H1 (cell line): ENCODE measurements around the gene TUT4. TPM values are rescaled to one million over a fixed set of nuclear protein-coding genes. Genes with fewer than 3 reads are reported as not detected.

Source experiments
- CTCF ChIA-PET: fragments of 300-600 bp; sonication (Branson Sonifier 250); formaldehyde crosslinking; loops from one replicate; lab custom pipeline; 2021; ENCODE audit not compliant: partially characterized antibody; lab: Charles Lee
- POLR2A ChIA-PET: fragments of 300-600 bp; sonication (Branson Sonifier 250); formaldehyde crosslinking; loops from one replicate; lab custom pipeline; 2021; ENCODE audit warnings: inconsistent platforms; ENCODE audit not compliant: partially characterized antibody; lab: Charles Lee
- DNase-seq, 2 experiments: peaks; one replicate each; pipeline versions ENCODE4 v3.0.0 to v3.0.0-alpha.2; 2010 to 2022; ENCODE audit warnings: low spot score in 2 of 2, low read depth in 1 of 2, mixed read lengths in 1 of 2
- FAIRE-seq: peaks from 2 replicates; lab custom pipeline; 2011; peaks lifted over from hg19 to GRCh38; lab: Jason Lieb, UNC
- H2AFZ ChIP-seq: 2 replicates; pipeline ENCODE4 v1.8.1; 2012; ENCODE audit warnings: low read length, inconsistent platforms
- H2AK5ac ChIP-seq: 2 replicates; pipeline ENCODE4 v1.6.1; 2013; ENCODE audit warnings: low read depth, low read length
- H2BK120ac ChIP-seq: replicated peaks from 2 replicates; pipeline ENCODE3; 2013; ENCODE audit warnings: low read depth, low read length, inconsistent platforms
- H2BK12ac ChIP-seq: 2 replicates; pipeline ENCODE4 v1.6.1; 2013; ENCODE audit warnings: low read depth, low read length
- H2BK15ac ChIP-seq: 2 replicates; pipeline ENCODE4 v1.6.1; 2013; ENCODE audit warnings: low read length
- H2BK20ac ChIP-seq: 2 replicates; pipeline ENCODE4 v1.6.1; 2013; ENCODE audit warnings: low read length
- H2BK5ac ChIP-seq: 2 replicates; pipeline ENCODE4 v1.6.1; 2013; ENCODE audit warnings: low read depth, low read length
- H3K14ac ChIP-seq: 2 replicates; pipeline ENCODE4 v1.6.1; 2013; ENCODE audit warnings: inconsistent platforms; ENCODE audit not compliant: insufficient read length
- H3K18ac ChIP-seq: 2 replicates; pipeline ENCODE4 v1.6.1; 2013; ENCODE audit warnings: low read length; ENCODE audit errors: extremely low read depth
- H3K23ac ChIP-seq: 2 replicates; pipeline ENCODE4 v1.6.1; 2013; ENCODE audit warnings: inconsistent platforms; ENCODE audit not compliant: insufficient read length
- H3K23me2 ChIP-seq: 2 replicates; pipeline ENCODE4 v1.6.1; 2013; ENCODE audit warnings: low read depth, low read length
- H3K27ac ChIP-seq: 2 replicates; pipeline ENCODE4 v1.6.1; 2011; ENCODE audit warnings: low read depth, low read length, inconsistent platforms
- H3K27me3 ChIP-seq, 4 experiments: replicated peaks in 1 of 4; 1 replicate in 1 of 4; 2 replicates in 3 of 4; pipeline versions ENCODE4 v1.6.1 to v1.8.1; 2011 to 2013; ENCODE audit warnings: low read length in 3 of 4, mild to moderate bottlenecking in 3 of 4, inconsistent platforms in 2 of 4, mixed read lengths in 2 of 4, moderate library complexity in 1 of 4; ENCODE audit not compliant: control insufficient read depth in 3 of 4, insufficient read depth in 3 of 4; ENCODE audit errors: extremely low read depth in 1 of 4
- H3K36me3 ChIP-seq, 4 experiments: 2 replicates each; pipeline versions ENCODE4 v1.6.1 to v1.8.1; 2011 to 2013; ENCODE audit warnings: mild to moderate bottlenecking in 4 of 4, low read length in 3 of 4, moderate library complexity in 2 of 4, control low read depth in 1 of 4, inconsistent platforms in 1 of 4; ENCODE audit not compliant: insufficient read depth in 4 of 4, control insufficient read depth in 2 of 4
- H3K4ac ChIP-seq: replicated peaks from 2 replicates; pipeline ENCODE3; 2013; ENCODE audit warnings: low read length, low read depth, mixed read lengths, inconsistent platforms; ENCODE audit not compliant: insufficient read length
- H3K4me1 ChIP-seq, 4 experiments: replicated peaks in 1 of 4; 1 replicate in 1 of 4; 2 replicates in 3 of 4; pipeline versions ENCODE4 v1.6.1 to v1.8.1; 2011 to 2013; ENCODE audit warnings: low read length in 3 of 4, inconsistent platforms in 2 of 4, mixed read lengths in 1 of 4; ENCODE audit not compliant: insufficient read depth in 4 of 4, control insufficient read depth in 3 of 4
- H3K4me2 ChIP-seq, 2 experiments: 2 replicates each; pipeline versions ENCODE4 v1.6.1 to v1.8.1; 2011 to 2013; ENCODE audit warnings: low read depth in 2 of 2, low read length in 2 of 2, control low read depth in 1 of 2, inconsistent platforms in 1 of 2, mild to moderate bottlenecking in 1 of 2; ENCODE audit not compliant: insufficient read depth in 1 of 2
- H3K4me3 ChIP-seq, 4 experiments: fragments of 200-600, 300-600 bp in 1 of 4; sonication (generic), shearing (Covaris generic), sonication (Bioruptor Twin) in 1 of 4; 2 replicates each; pipeline versions ENCODE4 v1.5.1 to v1.8.1; 2011 to 2016; ENCODE audit warnings: low read length in 4 of 4, low read depth in 3 of 4, control low read depth in 2 of 4, inconsistent platforms in 2 of 4, mild to moderate bottlenecking in 2 of 4, mixed read lengths in 1 of 4, moderate library complexity in 1 of 4; ENCODE audit not compliant: insufficient read depth in 2 of 4; ENCODE audit errors: extremely low read depth in 1 of 4
- H3K56ac ChIP-seq: replicated peaks from 2 replicates; pipeline ENCODE3; 2013; ENCODE audit warnings: low read depth, mild to moderate bottlenecking, mixed read lengths, low read length, inconsistent platforms; ENCODE audit not compliant: insufficient read length
- H3K79me1 ChIP-seq: 2 replicates; pipeline ENCODE4 v1.6.1; 2013; ENCODE audit warnings: low read depth, low read length, control low read depth
- H3K79me2 ChIP-seq, 2 experiments: 2 replicates each; pipeline versions ENCODE4 v1.6.1 to v1.8.1; 2012 to 2013; ENCODE audit warnings: low read length in 2 of 2, mild to moderate bottlenecking in 2 of 2, inconsistent platforms in 1 of 2; ENCODE audit not compliant: insufficient read depth in 2 of 2, control insufficient read depth in 1 of 2
- H3K9ac ChIP-seq, 4 experiments: replicated peaks in 1 of 4; 1 replicate in 1 of 4; 2 replicates in 3 of 4; pipeline versions ENCODE4 v1.6.1 to v1.8.1; 2011 to 2013; ENCODE audit warnings: low read depth in 3 of 4, low read length in 3 of 4, control low read depth in 2 of 4, mild to moderate bottlenecking in 2 of 4, moderate library complexity in 2 of 4, inconsistent platforms in 1 of 4; ENCODE audit errors: extremely low read depth in 1 of 4
- H3K9me3 ChIP-seq, 2 experiments: 2 replicates each; pipeline versions ENCODE4 v1.6.1 to v1.8.1; 2012 to 2013; ENCODE audit warnings: mild to moderate bottlenecking in 2 of 2, moderate library complexity in 2 of 2, control low read depth in 1 of 2, inconsistent platforms in 1 of 2, low read depth in 1 of 2, low read length in 1 of 2, mixed read lengths in 1 of 2; ENCODE audit not compliant: insufficient read depth in 2 of 2
- H4K20me1 ChIP-seq, 2 experiments: replicated peaks in 1 of 2; 2 replicates each; pipeline versions ENCODE3 to v1.8.1; 2011 to 2013; ENCODE audit warnings: inconsistent platforms in 2 of 2, low read length in 2 of 2, mild to moderate bottlenecking in 1 of 2; ENCODE audit not compliant: insufficient read depth in 2 of 2, control insufficient read depth in 1 of 2
- H4K5ac ChIP-seq: 2 replicates; pipeline ENCODE4 v1.6.1; 2013; ENCODE audit warnings: low read length, low read depth, mixed read lengths, inconsistent platforms; ENCODE audit not compliant: insufficient read length
- H4K8ac ChIP-seq: 2 replicates; pipeline ENCODE4 v1.8.0; 2013; ENCODE audit warnings: mild to moderate bottlenecking, moderate library complexity, low read length, inconsistent platforms; ENCODE audit not compliant: insufficient read depth; ENCODE audit errors: extremely low read depth
- H4K91ac ChIP-seq: replicated peaks from 2 replicates; pipeline ENCODE3; 2013; ENCODE audit warnings: low read length, mixed read lengths, inconsistent platforms; ENCODE audit not compliant: insufficient read length
- CBX8 ChIP-seq: fragments of 300-800, 300-1000 bp; sonication (generic); IDR thresholded peaks from 2 replicates; pipeline ENCODE4 v1.7.1; 2016; ENCODE audit warnings: low read depth, low read length, borderline replicate concordance
- CEBPB ChIP-seq: IDR thresholded peaks from 2 replicates; pipeline ENCODE4 v1.6.1; 2012; ENCODE audit warnings: low read depth, low read length
- EZH2 ChIP-seq: fragments of 200-600 bp; sonication (generic); IDR thresholded peaks from 2 replicates; pipeline ENCODE4 v1.7.1; 2012; ENCODE audit warnings: low read depth, mild to moderate bottlenecking, moderate library complexity, low read length, inconsistent platforms; ENCODE audit not compliant: severe bottlenecking
- GABPA ChIP-seq: IDR thresholded peaks from 2 replicates; pipeline ENCODE4 v1.6.1; 2011; ENCODE audit warnings: mild to moderate bottlenecking, low read length, moderate library complexity, borderline replicate concordance; ENCODE audit not compliant: insufficient read depth
- KDM1A ChIP-seq: fragments of 200-600, 300-600 bp; sonication (generic); IDR thresholded peaks from 2 replicates; pipeline ENCODE4 v1.7.1; 2016; ENCODE audit warnings: mild to moderate bottlenecking, low read length, borderline replicate concordance
- SP2 ChIP-seq: IDR thresholded peaks from 2 replicates; pipeline ENCODE4 v1.6.1; 2012; ENCODE audit warnings: mild to moderate bottlenecking, low read length, inconsistent platforms
- TAF1 ChIP-seq: IDR thresholded peaks from 2 replicates; pipeline ENCODE4 v1.6.1; 2011; ENCODE audit warnings: mild to moderate bottlenecking, low read depth, low read length
- WGBS, 2 experiments: shearing (Covaris generic) in 1 of 2; methylation state at CpG; one replicate each; pipeline versions ENCODE4 v1.1.6 to v1.1.7; 2013 to 2015; ENCODE audit warnings: low lambda C conversion rate in 2 of 2, mixed read lengths in 2 of 2, inconsistent platforms in 1 of 2, low coverage in 1 of 2, missing lambda C conversion rate in 1 of 2; ENCODE audit not compliant: insufficient replicate concordance in 2 of 2, insufficient coverage in 1 of 2, insufficient read length in 1 of 2; ENCODE audit errors: extremely low coverage in 1 of 2, missing lambda C conversion rate in 1 of 2; 5-methylcytosine and 5-hydroxymethylcytosine counted together
- polyA plus RNA-seq, 7 experiments: library from polyadenylated mRNA; depleted of rRNA in 3 of 7; stranded (reverse) in 5 of 7; unstranded in 2 of 7; fragments of >200 nt in 5 of 7; fragments of 200-250 nt in 2 of 7; gene quantifications; 1 replicate in 5 of 7; 2 replicates in 1 of 7; 4 replicates in 1 of 7; pipeline versions ENCODE4 v1.2.1 to v1.2.3, GENCODE V29; 2011 to 2013; ENCODE audit warnings: missing spikeins in 2 of 7, mixed read lengths in 2 of 7
- total RNA-seq: library from RNA; stranded (reverse); fragmentation: NEBNext Ultra II Directional; extraction: Animal tissue kit (Norgen Biotek cat#: 25700); gene quantifications from 2 replicates; pipeline ENCODE4 v1.2.1, GENCODE V29; 2021
- TF ChIP-seq, protein P1 (sequence below): IDR thresholded peaks from 2 replicates; pipeline ENCODE4 v1.6.1; 2012; ENCODE audit warnings: inconsistent platforms

Gene TUT4
- total and polyA plus RNA-seq, 2 of the 8 experiments (the other 6 are each of a cell fraction or from before 2014, with no cell fraction given) = 54.5 to 63.3 TPM

DNA sequence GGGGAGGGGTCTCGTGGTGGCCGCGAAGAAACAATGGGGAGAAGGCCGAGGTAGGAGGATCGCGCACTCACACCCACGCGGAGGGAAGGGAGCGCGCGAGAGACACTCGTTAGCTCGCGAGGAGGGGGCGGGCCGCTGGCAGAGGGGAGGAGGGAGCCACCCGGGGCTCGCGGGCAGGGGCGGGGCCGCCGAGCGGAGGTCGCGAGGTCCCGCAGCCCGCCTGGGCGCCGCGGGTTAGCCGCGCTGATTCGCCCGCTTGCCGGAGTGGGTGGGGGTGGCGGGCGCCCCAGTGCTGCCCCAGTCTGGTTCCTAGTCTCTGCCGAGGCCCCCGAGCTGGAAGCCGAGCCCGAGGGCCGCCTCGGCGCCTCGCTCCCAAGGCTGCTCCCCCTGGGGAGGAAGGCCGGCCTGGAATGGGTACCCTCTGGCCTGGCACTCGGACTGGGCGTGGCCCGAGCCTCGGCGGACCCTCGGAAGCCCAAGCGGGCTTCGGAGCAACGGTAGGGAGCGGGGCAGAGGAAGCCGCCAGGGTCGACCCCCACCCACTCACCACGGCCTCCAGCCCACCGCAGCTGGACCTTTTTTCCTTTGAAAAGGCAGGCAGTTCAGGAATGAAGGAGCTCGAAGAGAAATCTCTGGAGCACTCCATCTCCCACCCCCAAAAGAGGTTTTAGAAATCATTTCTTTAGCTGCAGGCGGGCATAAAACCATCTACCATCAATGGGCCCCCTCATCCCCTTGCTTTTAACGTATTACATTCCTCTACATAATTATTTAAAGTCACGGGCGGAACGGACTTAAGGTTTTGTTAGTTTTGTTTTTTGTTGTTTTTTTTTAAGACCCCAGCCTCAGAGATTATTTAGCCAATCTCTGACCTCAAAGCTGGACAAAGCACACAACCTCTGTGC is 722 bp upstream of the TUT4 start:
- no peaks in the 10 kb centered on the region for H3K36me3 ChIP-seq
- H3K9ac ChIP-seq = peak overlapping the region; percentile 61 to 90 (median 84)
- H3K14ac ChIP-seq = no peak overlapping the region
- peaks cover 16% of the 10 kb centered on the region for H3K23me2 ChIP-seq
- H3K4ac ChIP-seq = no peak overlapping the region
- H3K79me2 ChIP-seq = peaks cover 8 to 39% of the 10 kb centered on the region in 2 experiments; a peak in 3 of 4 replicates
- H2BK5ac ChIP-seq = peak overlapping the region; percentile 94; the same call in 1 of the 2 replicates
- CTCF ChIA-PET = interaction anchor here (0.6 to 1.5 kb wide), 5 partner anchors 12 to 349 kb away, joined by 3 to 4 read pairs (median 3); no protein-coding TSS in a partner anchor
- DNase-seq (peak in 1 of 2 experiments; percentile 91), FAIRE-seq (no peak)
- peak overlapping the region; percentile 96 for H3K27ac ChIP-seq
- H2BK120ac ChIP-seq = no peak overlapping the region
- peak overlapping the region; percentile 95 for H4K91ac ChIP-seq
- H3K4me1 ChIP-seq = peaks cover 3 to 11% (median 9%) of the 10 kb centered on the region in 4 experiments; a peak in 5 of 7 replicates
- H2AFZ ChIP-seq = 0 out of 2 replicates have a peak overlapping the region, but pooled peaks have one; percentile 56
- no peak overlapping the region; the same call in 1 of the 2 replicates for H2BK12ac ChIP-seq
- peaks cover 3% of the 10 kb centered on the region; the same call in 1 of the 2 replicates for H3K79me1 ChIP-seq
- WGBS, 2 experiments = 3% methylated on average over 29 of the region's 66 CpGs; no CpG with 5 or more reads in 1 of the 2 experiments
- no peak overlapping the region for H2BK20ac ChIP-seq
- peak overlapping the region; percentile 79 for H4K5ac ChIP-seq
- peaks cover 0 to 9% of the 10 kb centered on the region in 2 experiments for H4K20me1 ChIP-seq
- POLR2A ChIA-PET = interaction anchor here (0.6 to 2.2 kb wide), 18 partner anchors 11 to 498 kb away, joined by 3 to 12 read pairs (median 4); partner anchors contain the start of genes CC2D1B, ORC1, PRPF38A and SHISAL2A
- H3K4me2 ChIP-seq = peak overlapping the region; percentile 67 to 99
- H3K27me3 ChIP-seq = no peaks in the 10 kb centered on the region
- H3K18ac ChIP-seq = peak overlapping the region; percentile 93
- H3K9me3 ChIP-seq = no peaks in the 10 kb centered on the region
- H3K23ac ChIP-seq = no peak overlapping the region
- H2AK5ac ChIP-seq = no peak overlapping the region
- H2BK15ac ChIP-seq = no peak overlapping the region; the same call in 1 of the 2 replicates
- H4K8ac ChIP-seq = peak overlapping the region; percentile 94
- H3K4me3 ChIP-seq = peak overlapping the region; percentile 72 to 94 (median 84)
- peak overlapping the region; percentile 65 for H3K56ac ChIP-seq
- TF ChIP-seq SP2 = no peak
- no peak for TF ChIP-seq EZH2
- TF ChIP-seq TAF1 = peak; percentile 81
- TF ChIP-seq GABPA = no peak
- TF ChIP-seq, protein P1, sequence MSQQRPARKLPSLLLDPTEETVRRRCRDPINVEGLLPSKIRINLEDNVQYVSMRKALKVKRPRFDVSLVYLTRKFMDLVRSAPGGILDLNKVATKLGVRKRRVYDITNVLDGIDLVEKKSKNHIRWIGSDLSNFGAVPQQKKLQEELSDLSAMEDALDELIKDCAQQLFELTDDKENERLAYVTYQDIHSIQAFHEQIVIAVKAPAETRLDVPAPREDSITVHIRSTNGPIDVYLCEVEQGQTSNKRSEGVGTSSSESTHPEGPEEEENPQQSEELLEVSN = no peak
- peak; percentile 1; the same call in 1 of the 2 replicates for TF ChIP-seq KDM1A
- no peak for TF ChIP-seq CEBPB
- no peak for TF ChIP-seq CBX8
